Osteoblast (primary cell): ENCODE results near the gene FOXRED2. TPM values are rescaled to one million over a fixed set of nuclear protein-coding genes. Genes with fewer than 3 reads are reported as not detected.

Experiments
- DNase-seq: peaks from one replicate; pipeline ENCODE4 v3.0.0; 2011; ENCODE audit warnings: low spot score, mixed read lengths; ENCODE audit not compliant: insufficient read length; ENCODE audit errors: missing footprints
- H2AFZ ChIP-seq: 2 replicates; pipeline ENCODE4 v1.6.0; 2011; ENCODE audit warnings: mild to moderate bottlenecking, low read length
- H3K27ac ChIP-seq: 2 replicates; pipeline ENCODE4 v1.5.1; 2011; ENCODE audit warnings: mild to moderate bottlenecking, low read depth, low read length, moderate library complexity
- H3K27me3 ChIP-seq: 2 replicates; pipeline ENCODE4 v1.6.0; 2012; ENCODE audit warnings: mild to moderate bottlenecking, control low read depth, inconsistent platforms, low read length, moderate library complexity; ENCODE audit not compliant: insufficient read depth
- H3K36me3 ChIP-seq: 2 replicates; pipeline ENCODE4 v1.5.1; 2011; ENCODE audit warnings: mild to moderate bottlenecking, low read length, control low read depth, moderate library complexity; ENCODE audit not compliant: insufficient read depth
- H3K4me1 ChIP-seq: 2 replicates; pipeline ENCODE4 v1.5.1; 2011; ENCODE audit warnings: mild to moderate bottlenecking, low read length, control low read depth, moderate library complexity; ENCODE audit not compliant: insufficient read depth
- H3K4me2 ChIP-seq: 2 replicates; pipeline ENCODE4 v1.6.0; 2011; ENCODE audit warnings: mild to moderate bottlenecking, low read length; ENCODE audit not compliant: insufficient read depth
- H3K4me3 ChIP-seq: fragments of 200-600 bp; sonication (generic); 3 replicates; pipeline ENCODE4 v1.5.1; 2012; ENCODE audit warnings: mild to moderate bottlenecking, low read length, inconsistent platforms; ENCODE audit not compliant: insufficient read depth
- H3K79me2 ChIP-seq: 2 replicates; pipeline ENCODE4 v1.6.0; 2012; ENCODE audit warnings: mild to moderate bottlenecking, low read length, control low read depth, inconsistent platforms; ENCODE audit not compliant: insufficient read depth
- H3K9me3 ChIP-seq: 2 replicates; pipeline ENCODE4 v1.5.1; 2011; ENCODE audit warnings: low read depth, low read length, control low read depth
- H4K20me1 ChIP-seq: 2 replicates; pipeline ENCODE4 v1.6.0; 2012; ENCODE audit warnings: mild to moderate bottlenecking, low read length, control low read depth; ENCODE audit not compliant: insufficient read depth
- total RNA-seq: library from RNA; depleted of rRNA; stranded (reverse); fragments of >200 nt; gene quantifications from 2 replicates; pipeline ENCODE4 v1.2.3, GENCODE V29; 2012
- TF ChIP-seq, protein P1 (sequence below): IDR thresholded peaks from 2 replicates; pipeline ENCODE4 v1.5.1; 2011; ENCODE audit warnings: mild to moderate bottlenecking, low read depth, low read length, moderate library complexity; ENCODE audit errors: extremely low read depth

Gene FOXRED2
- total RNA-seq, 1 donor: 16.3 TPM

DNA sequence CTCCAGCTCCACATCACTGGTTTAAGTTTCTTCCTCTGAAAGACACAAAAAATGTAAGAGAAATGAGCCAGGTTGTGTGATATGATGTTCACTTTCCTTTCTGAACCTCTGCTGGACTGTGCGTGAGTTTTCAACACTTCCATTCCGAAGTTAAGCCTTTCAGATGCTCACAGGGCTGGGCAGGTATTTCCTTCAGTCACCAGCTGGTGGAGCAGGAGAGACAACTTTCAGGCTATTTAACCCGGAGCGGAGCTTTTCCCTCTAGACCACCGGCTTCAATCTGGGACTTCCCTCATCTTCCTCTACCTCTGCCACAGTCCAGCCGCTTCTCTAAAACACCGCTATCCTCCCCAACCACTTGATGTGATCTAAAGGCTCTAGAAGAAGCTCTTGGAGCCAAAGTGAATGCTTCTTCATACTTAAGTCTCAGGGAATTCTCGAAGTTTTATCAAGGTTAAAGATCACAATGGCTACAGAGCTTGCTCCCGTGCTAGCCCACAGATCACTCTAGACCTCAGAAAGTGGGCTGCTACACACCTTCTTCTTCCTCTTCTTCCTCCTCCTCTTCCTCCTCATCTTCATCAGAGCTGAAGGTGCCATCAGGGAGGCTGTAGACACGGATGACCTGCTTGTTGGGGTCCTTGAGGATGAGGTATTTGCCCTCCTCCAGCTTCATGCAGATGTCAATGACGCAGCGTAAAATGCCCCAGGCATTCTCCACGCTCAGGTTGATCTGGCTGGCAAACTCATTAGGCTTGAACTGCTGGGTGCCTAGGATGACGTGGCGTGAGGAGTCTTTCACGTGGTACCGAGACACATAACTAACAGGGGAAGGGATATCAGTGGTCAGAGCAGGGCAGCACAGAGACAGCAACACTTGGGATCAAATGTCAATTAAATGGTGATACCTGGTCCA is 4.4 kb upstream of the FOXRED2 start:
- Histone ChIP-seq H3K4me3 (no peak overlapping the region), H3K79me2 (no peaks in the 10 kb centered on the region), H3K4me1 (peaks cover 6% of the 10 kb centered on the region), H3K36me3 (peaks cover 59% of the 10 kb centered on the region), H3K27ac (no peak overlapping the region), H3K4me2 (no peak overlapping the region), H3K9me3 (no peaks in the 10 kb centered on the region), H2AFZ (no peak overlapping the region), H4K20me1 (peaks cover 15% of the 10 kb centered on the region), H3K27me3 (no peaks in the 10 kb centered on the region)
- TF ChIP-seq, protein P1, sequence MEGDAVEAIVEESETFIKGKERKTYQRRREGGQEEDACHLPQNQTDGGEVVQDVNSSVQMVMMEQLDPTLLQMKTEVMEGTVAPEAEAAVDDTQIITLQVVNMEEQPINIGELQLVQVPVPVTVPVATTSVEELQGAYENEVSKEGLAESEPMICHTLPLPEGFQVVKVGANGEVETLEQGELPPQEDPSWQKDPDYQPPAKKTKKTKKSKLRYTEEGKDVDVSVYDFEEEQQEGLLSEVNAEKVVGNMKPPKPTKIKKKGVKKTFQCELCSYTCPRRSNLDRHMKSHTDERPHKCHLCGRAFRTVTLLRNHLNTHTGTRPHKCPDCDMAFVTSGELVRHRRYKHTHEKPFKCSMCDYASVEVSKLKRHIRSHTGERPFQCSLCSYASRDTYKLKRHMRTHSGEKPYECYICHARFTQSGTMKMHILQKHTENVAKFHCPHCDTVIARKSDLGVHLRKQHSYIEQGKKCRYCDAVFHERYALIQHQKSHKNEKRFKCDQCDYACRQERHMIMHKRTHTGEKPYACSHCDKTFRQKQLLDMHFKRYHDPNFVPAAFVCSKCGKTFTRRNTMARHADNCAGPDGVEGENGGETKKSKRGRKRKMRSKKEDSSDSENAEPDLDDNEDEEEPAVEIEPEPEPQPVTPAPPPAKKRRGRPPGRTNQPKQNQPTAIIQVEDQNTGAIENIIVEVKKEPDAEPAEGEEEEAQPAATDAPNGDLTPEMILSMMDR: peak; percentile 71
- peak; percentile 90 for DNase-seq

DNA sequence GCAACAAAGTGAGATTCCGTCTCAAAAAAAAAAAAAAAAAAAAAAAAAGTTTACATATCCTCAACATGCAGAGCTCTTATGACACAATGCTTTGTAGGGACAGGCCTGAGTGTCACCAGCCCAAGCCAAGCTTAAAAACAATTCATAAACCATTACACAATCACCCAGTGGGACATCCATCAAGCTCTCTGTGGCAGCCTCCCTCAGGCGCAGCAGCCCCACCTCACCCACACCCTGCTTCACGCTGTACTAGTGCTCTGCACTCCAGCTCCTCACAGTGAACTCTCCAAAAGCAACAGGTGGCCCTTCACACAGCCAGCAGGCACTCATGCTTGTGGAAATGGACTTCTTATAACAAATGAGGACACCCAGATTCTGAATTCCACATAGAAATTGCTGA is 3.5 kb upstream of the FOXRED2 start:
- H3K27ac ChIP-seq: no peak overlapping the region
- H3K36me3 ChIP-seq: peaks cover 52% of the 10 kb centered on the region
- no peaks in the 10 kb centered on the region for H3K9me3 ChIP-seq
- H3K27me3 ChIP-seq: no peaks in the 10 kb centered on the region
- DNase-seq: no peak
- H3K4me2 ChIP-seq: no peak overlapping the region
- TF ChIP-seq, protein P1: no peak
- H2AFZ ChIP-seq: no peak overlapping the region
- H3K79me2 ChIP-seq: peaks cover 3% of the 10 kb centered on the region
- peaks cover 6% of the 10 kb centered on the region for H3K4me1 ChIP-seq
- H3K4me3 ChIP-seq: no peak overlapping the region
- peaks cover 15% of the 10 kb centered on the region for H4K20me1 ChIP-seq

DNA sequence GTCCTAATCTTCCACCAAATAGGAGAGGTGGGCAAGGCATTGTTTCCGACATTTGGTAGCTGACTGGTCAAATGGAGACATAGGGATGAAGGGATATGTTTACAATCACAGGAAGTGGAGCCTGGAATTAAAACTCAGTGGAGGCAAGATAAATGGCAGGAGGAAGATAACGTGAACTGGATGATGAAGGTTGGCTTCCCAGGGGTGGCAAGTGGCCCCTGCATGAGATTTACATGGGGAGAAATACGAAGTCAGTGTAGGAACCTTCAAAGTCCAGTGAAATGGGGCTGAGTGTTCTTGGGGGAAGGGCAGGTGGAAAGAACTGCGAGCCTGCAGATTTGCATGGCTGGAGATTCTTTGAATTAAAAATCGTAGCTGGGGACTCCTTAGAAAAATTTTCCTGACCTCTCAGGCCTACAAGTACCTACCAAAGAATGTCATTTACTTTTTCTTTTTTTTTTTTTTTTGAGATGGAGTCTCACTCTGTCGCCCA is 724 bp upstream of the FOXRED2 start:
- DNase-seq: no peak
- Histone ChIP-seq H3K36me3 (peaks cover 27% of the 10 kb centered on the region), H3K27ac (peak overlapping the region; percentile 31), H3K27me3 (no peaks in the 10 kb centered on the region), H3K4me3 (peak overlapping the region; percentile 79), H3K4me2 (peak overlapping the region; percentile 69), H3K9me3 (no peaks in the 10 kb centered on the region), H3K79me2 (peaks cover 3% of the 10 kb centered on the region), H2AFZ (peak overlapping the region; percentile 79), H3K4me1 (peaks cover 6% of the 10 kb centered on the region), H4K20me1 (peaks cover 9% of the 10 kb centered on the region)
- TF ChIP-seq, protein P1: no peak

DNA sequence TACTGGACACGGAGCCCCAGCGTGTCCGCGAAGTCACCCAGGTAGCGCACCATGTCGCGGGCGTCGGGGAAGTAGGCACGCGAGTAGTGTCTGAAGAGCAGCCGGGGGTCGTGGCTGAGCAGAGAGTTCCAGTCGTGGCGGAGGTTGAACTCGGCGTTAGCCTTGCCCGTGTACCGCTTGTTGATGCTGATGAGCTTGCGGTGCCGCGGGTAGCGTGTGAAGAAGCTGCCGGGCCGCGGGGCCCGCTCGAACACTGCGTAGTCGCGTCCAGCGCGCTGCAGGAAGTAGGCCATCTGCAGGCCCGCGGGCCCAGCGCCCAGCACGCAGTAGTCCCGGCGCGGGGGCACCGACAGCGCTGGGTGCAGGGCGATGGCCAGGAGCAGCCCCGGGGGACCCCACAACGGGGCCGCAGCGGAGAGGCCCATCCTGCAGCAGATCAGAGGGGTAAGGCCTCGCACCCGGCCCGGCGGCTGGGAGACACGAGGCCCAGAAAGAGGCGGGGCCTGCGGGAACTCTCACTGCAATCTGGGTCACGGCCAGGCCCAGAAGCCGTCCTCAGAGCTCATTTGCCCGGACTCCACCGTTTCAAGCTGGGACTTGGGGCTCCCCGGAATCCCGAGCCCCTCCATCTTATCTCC is 723 bp downstream of the FOXRED2 start:
- Histone ChIP-seq H3K9me3 (no peaks in the 10 kb centered on the region), H2AFZ (peak overlapping the region; percentile 74), H3K27ac (no peak overlapping the region), H3K27me3 (no peaks in the 10 kb centered on the region), H3K36me3 (peaks cover 13% of the 10 kb centered on the region), H3K4me3 (peak overlapping the region; percentile 79), H3K4me1 (peaks cover 6% of the 10 kb centered on the region), H4K20me1 (peaks cover 6% of the 10 kb centered on the region), H3K79me2 (peaks cover 3% of the 10 kb centered on the region), H3K4me2 (peak overlapping the region; percentile 69)
- DNase-seq: peak; percentile 85
- TF ChIP-seq, protein P1: no peak
